Measurements from ENCODE around the gene DENND4A.

Gene DENND4A

DNA sequence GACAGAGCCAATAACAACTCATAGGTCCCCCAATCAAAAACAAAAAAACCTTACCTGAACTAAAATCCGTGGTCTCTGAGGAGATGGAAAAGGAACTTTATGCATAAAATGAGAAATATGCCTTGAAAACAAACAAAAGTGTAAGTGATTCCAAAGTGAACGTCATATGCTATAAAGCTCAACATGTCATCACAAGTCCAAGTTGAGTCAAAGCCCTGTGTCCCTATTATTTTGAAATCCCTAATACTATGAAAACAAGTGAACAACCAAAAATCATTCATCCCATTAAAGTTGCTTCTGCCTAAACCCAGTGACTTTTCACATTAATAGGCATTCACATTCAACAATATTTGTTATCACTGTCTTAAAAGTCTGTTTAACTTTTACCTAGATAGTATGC, 59.4 kb downstream of the DENND4A start:
- H3K4me3 ChIP-seq (ENCODE audit: low read length): no peak overlapping the region
- TF ChIP-seq ZNF274 (IDR thresholded peaks at IDR 0.05; ENCODE audit: low read depth, low read length): no peak

DNA sequence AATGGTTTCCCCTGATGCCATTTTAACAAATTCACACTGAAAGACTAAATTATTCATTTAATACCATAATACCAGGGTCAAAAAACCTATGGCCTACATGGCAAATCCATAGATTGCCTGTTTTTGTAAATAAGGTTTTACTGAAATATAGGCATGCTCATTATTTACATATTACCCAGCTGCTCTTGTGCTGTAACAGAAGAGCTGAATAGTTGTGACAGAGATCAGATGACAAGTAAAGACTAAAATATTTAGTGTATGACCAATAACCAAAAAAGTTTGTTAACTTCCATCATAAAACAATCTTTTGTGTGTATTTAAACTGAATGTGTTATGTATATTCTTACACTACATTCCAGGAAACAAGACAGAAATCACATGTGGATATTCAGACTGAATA, 60.2 kb downstream of the DENND4A start:
- H3K4me3 ChIP-seq (ENCODE audit: low read length): no peak overlapping the region
- TF ChIP-seq ZNF274 (IDR thresholded peaks at IDR 0.05; ENCODE audit: low read depth, low read length): no peak

DNA sequence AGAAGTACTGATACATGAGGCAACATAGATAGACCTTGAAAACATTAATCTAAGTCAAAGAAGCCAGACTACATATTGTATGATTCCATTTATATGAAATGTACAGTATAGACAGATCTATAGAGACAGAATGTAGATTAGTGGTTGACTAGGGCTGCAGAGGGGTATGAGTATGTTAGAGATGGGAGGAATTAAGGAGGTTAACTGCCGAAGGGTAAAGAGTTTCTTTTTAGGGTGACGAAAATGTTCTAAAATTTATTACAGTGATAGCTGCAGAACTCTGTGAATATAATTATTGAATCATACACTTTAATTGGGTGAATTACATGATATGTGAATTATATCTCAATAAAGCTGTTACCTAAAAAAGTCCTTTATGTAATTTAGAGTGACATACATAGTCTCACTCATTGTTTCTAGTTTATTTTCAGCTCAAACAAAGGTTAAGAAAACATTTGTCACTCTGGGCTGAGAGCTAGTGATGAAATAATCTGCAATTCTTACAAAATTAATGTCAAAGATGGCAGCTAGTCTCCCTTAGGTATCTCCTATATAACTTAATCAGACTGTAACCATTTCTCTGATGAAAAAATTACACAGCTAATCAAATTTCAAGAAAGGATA, 61.4 kb downstream of the DENND4A start:
- no peak for TF ChIP-seq ZNF274 (IDR thresholded peaks at IDR 0.05; ENCODE audit: low read depth, low read length)
- H3K4me3 ChIP-seq (ENCODE audit: low read length): no peak overlapping the region; the same call in 1 of the 2 replicates

DNA sequence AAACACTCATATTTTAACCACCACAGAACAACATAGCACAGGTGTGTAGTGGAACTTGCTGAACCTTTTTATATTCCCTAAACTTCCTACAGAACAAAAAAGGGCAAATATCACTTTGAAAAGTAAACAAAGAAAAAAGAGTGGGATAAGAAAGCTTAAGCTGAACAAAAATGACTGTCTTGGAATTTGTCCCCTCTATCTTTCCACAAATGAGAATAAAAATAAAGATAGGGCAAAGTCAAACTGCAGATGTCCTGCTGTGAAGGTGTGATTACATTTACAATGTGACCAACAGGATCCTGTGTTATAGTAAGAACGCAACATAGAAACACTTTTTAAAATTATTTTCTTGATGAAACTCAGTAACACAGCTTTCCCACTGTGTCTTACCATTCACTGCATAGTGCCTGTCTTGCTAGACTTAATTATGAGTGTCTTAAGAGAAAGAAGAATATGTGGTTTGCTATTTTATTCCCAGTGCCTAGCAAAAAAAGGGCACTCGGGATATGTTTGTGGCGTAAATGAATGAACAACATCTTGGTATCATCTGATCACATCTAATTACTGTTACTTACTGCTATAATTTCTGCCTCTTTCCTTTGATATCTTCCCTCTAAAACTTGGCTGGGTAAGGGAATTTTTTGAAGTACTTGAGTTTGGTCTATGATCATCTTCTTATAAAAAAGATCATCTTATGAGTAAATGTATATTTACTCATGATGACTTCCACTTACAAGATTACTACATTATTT, 67.5 kb downstream of the DENND4A start:
- TF ChIP-seq ZNF274 (IDR thresholded peaks at IDR 0.05; ENCODE audit: low read depth, low read length): no peak
- H3K4me3 ChIP-seq (ENCODE audit: low read length): no peak overlapping the region

DNA sequence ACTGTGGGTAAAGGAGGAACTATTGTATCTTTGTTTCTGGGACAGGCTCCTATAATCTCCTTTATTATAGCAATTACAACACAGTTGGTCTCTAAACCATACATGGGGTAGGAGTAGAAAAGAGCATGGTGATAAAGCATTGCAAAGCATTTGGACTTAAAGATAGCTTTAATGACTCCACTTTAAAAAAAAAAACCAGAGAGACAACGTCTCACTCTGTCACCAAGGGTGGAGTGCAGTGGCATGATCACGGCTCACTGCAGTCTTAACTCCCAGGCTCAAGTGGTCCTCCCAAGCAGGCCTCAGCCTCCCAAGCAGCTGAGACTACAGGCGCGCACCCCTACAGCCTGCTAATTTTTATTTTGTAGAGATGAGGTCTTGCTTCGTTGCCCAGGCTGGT, 68.2 kb downstream of the DENND4A start:
- TF ChIP-seq ZNF274 (IDR thresholded peaks at IDR 0.05; ENCODE audit: low read depth, low read length): no peak
- H3K4me3 ChIP-seq (ENCODE audit: low read length): no peak overlapping the region

DNA sequence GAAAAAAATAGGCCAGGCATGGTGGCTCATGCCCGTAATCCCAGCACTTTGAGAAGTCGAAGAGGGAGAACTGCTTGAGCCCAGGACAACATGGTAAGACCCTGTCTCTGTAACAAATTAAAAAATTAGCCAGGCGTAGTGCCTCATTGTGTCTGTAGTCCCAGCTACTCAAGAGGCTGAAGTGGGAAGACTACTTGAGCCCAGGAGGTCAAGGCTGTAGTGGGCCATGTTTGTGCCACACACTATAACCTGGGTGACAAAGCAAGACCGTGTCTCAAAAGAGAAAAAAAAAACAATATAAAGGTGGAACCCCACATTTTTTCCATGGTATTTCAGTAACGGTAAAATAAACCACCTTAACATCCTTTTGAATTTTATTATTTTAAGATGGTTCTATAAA, 69.9 kb downstream of the DENND4A start:
- H3K4me3 ChIP-seq (ENCODE audit: low read length): no peak overlapping the region
- no peak for TF ChIP-seq ZNF274 (IDR thresholded peaks at IDR 0.05; ENCODE audit: low read depth, low read length)

DNA sequence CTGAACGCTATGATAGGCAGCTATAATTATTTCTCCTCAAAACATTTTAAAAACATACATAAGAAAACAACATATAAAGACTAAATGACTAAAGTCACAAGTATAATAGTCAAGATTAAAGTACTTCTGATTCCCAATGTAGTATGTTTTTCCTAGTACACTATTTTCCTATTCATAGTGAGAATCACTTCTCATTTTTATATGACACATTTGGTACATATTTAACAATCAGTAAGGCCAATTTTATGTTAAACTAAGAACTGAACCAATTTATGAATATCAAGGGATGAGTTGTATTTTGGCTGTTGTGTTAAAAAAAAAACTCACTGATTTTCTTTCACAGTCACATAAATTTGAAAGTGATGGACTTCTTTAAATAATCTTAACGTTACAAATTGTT, 79.7 kb downstream of the DENND4A start:
- no peak for TF ChIP-seq ZNF274 (IDR thresholded peaks at IDR 0.05; ENCODE audit: low read depth, low read length)
- no peak overlapping the region for H3K4me3 ChIP-seq (ENCODE audit: low read length)

DNA sequence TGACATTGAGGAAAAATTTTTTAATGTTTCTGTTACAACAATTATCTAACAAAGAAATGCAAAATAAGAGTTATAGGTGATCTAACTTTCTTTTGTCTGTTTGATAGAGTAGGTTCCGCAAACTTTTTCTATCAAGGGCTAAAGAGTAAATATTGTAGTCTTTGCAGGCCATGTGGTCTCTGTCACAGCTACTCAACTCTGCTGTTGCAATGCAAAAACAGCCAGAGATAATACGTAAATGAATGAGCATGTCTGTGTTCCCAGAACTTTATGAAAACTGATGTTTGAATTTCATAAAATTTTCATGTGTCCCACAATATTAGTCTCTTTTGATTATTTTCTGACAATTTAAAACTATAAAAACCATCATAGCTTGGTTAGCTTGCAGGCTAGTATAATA, 97.0 kb downstream of the DENND4A start:
- H3K4me3 ChIP-seq (ENCODE audit: low read length): no peak overlapping the region
- TF ChIP-seq ZNF274 (IDR thresholded peaks at IDR 0.05; ENCODE audit: low read depth, low read length): no peak

DNA sequence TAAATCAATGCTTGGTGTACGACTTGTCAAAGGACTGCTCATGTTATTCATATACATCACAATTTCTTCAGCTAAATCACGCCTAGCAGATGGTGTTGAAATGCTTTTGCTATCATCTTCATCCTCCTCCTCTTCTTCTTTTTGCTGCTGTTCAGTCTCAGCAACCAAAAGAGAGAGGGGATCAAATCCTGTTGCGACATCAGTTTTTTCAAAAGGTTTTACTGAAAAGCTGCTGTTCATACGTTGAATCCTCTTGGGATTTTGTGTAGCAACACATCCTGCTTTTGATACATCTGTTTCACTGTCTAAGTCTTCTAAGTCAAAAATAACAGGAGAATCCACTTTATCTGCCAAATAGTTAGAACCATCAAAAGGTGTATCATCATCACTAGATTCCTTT, 101.3 kb downstream of the DENND4A start:
- no peak for TF ChIP-seq ZNF274 (IDR thresholded peaks at IDR 0.05; ENCODE audit: low read depth, low read length)
- H3K4me3 ChIP-seq (ENCODE audit: low read length): no peak overlapping the region

DNA sequence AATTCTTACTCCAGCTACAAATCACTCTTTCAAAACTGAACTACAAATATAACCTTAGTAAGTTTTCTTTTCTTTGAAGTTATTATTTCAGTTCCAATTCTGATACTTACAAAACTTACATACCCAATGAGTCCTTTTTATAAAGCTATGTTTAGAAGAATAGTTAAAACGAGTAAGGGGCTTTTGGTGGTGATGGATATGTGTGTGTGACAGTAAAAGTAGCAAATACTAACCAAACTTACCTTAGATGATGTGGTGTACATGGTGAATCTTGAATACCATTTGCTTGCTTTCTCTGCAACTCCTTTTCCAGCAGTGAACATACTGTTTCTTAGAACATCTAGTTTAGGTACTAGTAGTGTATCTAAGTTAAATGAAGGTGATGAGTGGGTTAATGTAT, 101.9 kb downstream of the DENND4A start:
- TF ChIP-seq ZNF274 (IDR thresholded peaks at IDR 0.05; ENCODE audit: low read depth, low read length): no peak
- no peak overlapping the region for H3K4me3 ChIP-seq (ENCODE audit: low read length)

DNA sequence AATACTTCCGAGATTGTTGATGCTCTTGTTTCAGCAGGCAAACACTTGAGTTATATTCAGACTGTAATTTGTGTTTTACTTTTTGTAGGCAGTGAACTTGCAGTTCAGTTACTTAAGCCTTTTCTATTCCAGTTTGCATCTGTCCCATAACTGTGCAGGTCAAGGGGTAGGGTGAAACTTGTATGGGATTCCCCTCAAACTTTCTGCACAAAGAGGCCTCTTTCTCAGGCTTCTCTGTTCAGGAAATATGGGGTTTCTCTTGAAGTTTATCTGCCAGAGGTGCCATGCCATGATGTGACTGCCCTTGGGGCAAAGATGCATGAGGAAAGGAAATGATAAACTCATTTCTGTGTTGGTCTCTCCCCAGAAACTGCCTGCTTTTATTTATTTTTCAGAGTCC, 103.6 kb downstream of the DENND4A start:
- H3K4me3 ChIP-seq (ENCODE audit: low read length): no peak overlapping the region
- no peak for TF ChIP-seq ZNF274 (IDR thresholded peaks at IDR 0.05; ENCODE audit: low read depth, low read length)

DNA sequence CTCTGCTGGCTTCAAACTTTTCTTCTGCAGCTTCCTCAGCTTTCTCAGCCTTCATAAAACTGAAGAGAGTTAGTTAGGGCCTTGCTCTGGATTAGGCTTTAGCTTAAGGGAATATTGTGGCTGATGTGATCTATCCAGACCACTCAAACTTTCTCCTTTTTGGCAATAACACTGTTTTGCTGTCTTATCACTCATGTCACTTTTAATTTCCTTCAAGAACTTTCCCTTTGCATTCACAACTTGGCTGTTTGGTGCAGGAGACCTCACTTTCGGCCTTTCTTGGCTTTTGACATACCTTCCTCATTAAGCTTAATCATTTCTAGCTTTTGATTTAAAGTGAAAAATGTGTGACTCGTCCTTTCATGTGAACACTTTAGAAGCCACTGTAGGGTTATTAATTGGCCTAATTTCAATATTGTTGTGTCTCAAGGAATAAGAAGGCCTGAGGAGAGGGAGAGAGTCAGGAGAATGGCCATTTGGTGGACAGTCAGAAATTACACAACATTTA, 109.6 kb downstream of the DENND4A start:
- no peak overlapping the region for H3K4me3 ChIP-seq (ENCODE audit: low read length)
- TF ChIP-seq ZNF274 (IDR thresholded peaks at IDR 0.05; ENCODE audit: low read depth, low read length): no peak

DNA sequence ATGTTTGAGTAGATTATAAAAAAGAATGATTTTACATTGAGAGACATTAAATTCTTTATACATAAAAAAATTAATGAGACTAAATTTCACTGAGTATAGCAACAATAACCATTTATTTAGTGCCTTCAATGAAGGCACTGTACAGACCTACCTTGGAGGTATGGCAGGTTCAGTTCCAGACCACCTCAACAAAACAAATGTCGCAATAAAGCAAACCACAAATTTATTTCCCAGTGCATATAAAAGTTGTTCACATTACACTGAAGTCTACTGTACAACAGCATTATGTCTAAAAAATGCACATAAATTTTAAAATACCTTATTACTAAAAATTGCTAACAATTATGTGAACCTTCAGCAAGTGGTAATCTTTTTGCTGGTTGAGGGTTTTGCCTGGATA, 111.5 kb downstream of the DENND4A start:
- no peak overlapping the region for H3K4me3 ChIP-seq (ENCODE audit: low read length)
- TF ChIP-seq ZNF274 (IDR thresholded peaks at IDR 0.05; ENCODE audit: low read depth, low read length): no peak

DNA sequence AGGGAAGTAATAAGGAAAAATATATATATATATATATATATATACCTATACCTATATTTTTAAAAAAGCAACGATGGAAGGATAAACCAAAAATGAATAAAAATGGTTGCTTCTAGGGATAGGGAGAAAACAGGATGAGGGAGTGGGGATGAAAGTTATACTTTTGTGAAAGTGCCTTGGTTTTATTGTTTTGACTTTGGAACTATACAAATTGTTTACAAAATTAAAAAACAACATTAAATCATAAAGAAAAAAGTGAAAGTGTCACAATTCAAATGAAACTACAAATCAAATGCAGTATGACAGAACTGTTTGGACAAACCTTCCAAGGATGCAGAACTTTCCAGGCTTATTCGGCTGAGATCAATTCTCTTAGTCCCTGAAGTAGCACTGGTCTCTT, 116.0 kb downstream of the DENND4A start:
- no peak overlapping the region for H3K4me3 ChIP-seq (ENCODE audit: low read length)
- no peak for TF ChIP-seq ZNF274 (IDR thresholded peaks at IDR 0.05; ENCODE audit: low read depth, low read length)

DNA sequence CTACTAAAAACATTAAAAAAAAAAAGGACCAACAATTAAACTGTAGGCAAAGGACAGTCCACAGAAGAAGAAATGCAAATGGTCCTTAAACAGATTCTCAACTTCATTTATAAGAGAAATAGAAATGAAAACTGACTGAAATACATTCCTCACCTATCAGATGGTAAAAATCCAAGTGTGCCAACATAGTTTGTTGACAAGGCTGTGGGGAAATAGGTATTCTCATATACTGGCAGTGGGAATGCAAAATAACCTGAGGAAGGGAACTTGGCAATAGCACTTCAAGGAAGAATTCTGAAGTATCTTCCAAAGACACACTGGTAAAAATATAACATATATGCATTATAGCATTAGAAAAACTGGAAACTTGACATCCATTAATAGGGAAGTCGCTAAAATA, 116.5 kb downstream of the DENND4A start:
- no peak for TF ChIP-seq ZNF274 (IDR thresholded peaks at IDR 0.05; ENCODE audit: low read depth, low read length)
- no peak overlapping the region for H3K4me3 ChIP-seq (ENCODE audit: low read length)

All from GM08714 (cell line).